Suprapubic skin (tissue), 4 donors: ENCODE measurements around the gene FBXO8.

Experiments used
- CTCF ChIP-seq, 2 donors: fragments of 200-600 bp in 1 of 2; fragments of 450-650 bp in 1 of 2; sonication (generic) in 1 of 2; IDR thresholded peaks; one replicate each; pipeline ENCODE4 v1.5.1; 2016 to 2019; ENCODE audit warnings: antibody characterized with exemption in 2 of 2, mild to moderate bottlenecking in 1 of 2, moderate library complexity in 1 of 2
- EP300 ChIP-seq: sonication (generic); formaldehyde crosslinking; IDR thresholded peaks from one replicate; pipeline ENCODE4 v1.6.1; 2017; ENCODE audit warnings: antibody characterized with exemption
- POLR2A ChIP-seq, 2 donors: fragments of 450-650 bp; IDR thresholded peaks; one replicate each; pipeline ENCODE4 v1.6.1; 2017; ENCODE audit warnings: antibody characterized with exemption in 2 of 2, mild to moderate bottlenecking in 2 of 2, moderate library complexity in 2 of 2
- POLR2AphosphoS5 ChIP-seq, 3 donors: sonication (generic); formaldehyde crosslinking; IDR thresholded peaks; one replicate each; pipeline ENCODE4 v1.6.1; 2017; ENCODE audit warnings: antibody characterized with exemption in 3 of 3

GRCh38 chr4:174281901-174282300 is 1.6 kb downstream of the FBXO8 start:
- no peak for TF ChIP-seq CTCF (IDR thresholded peaks at IDR 0.05)
- no peak for TF ChIP-seq POLR2A (IDR thresholded peaks at IDR 0.05)
- no peak for TF ChIP-seq POLR2AphosphoS5 (IDR thresholded peaks at IDR 0.05)
- TF ChIP-seq EP300, result no peak
